Mucosa of descending colon (tissue), 3 donors: Measurements from ENCODE around the gene IFNG. TPM values are rescaled to one million over a fixed set of nuclear protein-coding genes. Genes with fewer than 3 reads are reported as not detected.

ENCODE experiments used
- ATAC-seq: fragments of 200-7000 bp; cut with Tn5 transposase; one replicate; pipeline ENCODE4 v1.9.1; 2020; ENCODE audit warnings: mild to moderate bottlenecking, moderate library complexity
- DNase-seq, 3 donors: peaks; one replicate each; pipeline ENCODE4 v3.0.0-alpha.2; 2020
- H3K36me3 ChIP-seq: fragments of 200-600 bp; one replicate; pipeline ENCODE4 v1.8.0; 2021; ENCODE audit warnings: low read depth, mild to moderate bottlenecking
- H3K4me1 ChIP-seq: fragments of 200-600 bp; one replicate; pipeline ENCODE4 v1.8.0; 2021; ENCODE audit warnings: low read depth, mild to moderate bottlenecking
- H3K4me3 ChIP-seq: fragments of 200-600 bp; one replicate; pipeline ENCODE4 v1.8.0; 2021; ENCODE audit warnings: mild to moderate bottlenecking
- H3K9me3 ChIP-seq: fragments of 200-600 bp; one replicate; pipeline ENCODE4 v1.8.0; 2021; ENCODE audit warnings: mild to moderate bottlenecking
- CTCF ChIP-seq: fragments of 200-600 bp; IDR thresholded peaks from one replicate; pipeline ENCODE4 v1.8.0; 2022; ENCODE audit warnings: antibody characterized with exemption, mild to moderate bottlenecking
- intact Hi-C, 2 donors: fragments of 100-400 bp; cut with DNase I in 1 of 2; cut with micrococcal nuclease in 1 of 2; formaldehyde crosslinking; loops; one replicate each; pipeline versions ENCODE4 v1.11.0 to v1.11.1; 2022; cut with DNase I, micrococcal nuclease
- total RNA-seq, 3 donors: library from RNA; stranded (reverse); fragmentation: NEBNext Ultra II Directional in 2 of 3; extraction: Animal tissue kit (Norgen Biotek cat#: 25700) in 2 of 3; gene quantifications; one replicate each; pipeline versions ENCODE4 v1.2.1 to v1.2.4, GENCODE V29; 2021 to 2023
- donor health status: DM: no; HTN: no; CAD: no; lungs with moderate emphysema.
- donor health status: DM: no; HTN: no; CAD: no.
- donor health status: DM: no; HTN: yes; CAD: no.

IFNG gene
- total RNA-seq, 3 donors from 2014 or later = not detected

- Histone ChIP-seq H3K4me1 (no peaks in the 10 kb centered on the region), H3K9me3 (no peaks in the 10 kb centered on the region), H3K36me3 (no peaks in the 10 kb centered on the region), H3K4me3 (no peak overlapping the region)
- DNase-seq (no peak), ATAC-seq (no peak)
- intact Hi-C loops = no loop called here
- no peak for TF ChIP-seq CTCF
Observed at GRCh38 chr12:68109001-68109400, 50.5 kb downstream of the IFNG start.

GRCh38 chr12:68106660-68107059 lies 52.9 kb downstream of the IFNG start:
- H3K36me3 ChIP-seq = no peaks in the 10 kb centered on the region
- TF ChIP-seq CTCF = no peak
- no peak for ATAC-seq
- H3K4me3 ChIP-seq = no peak overlapping the region
- intact Hi-C loops = no loop called here
- no peaks in the 10 kb centered on the region for H3K9me3 ChIP-seq
- peaks cover 4% of the 10 kb centered on the region for H3K4me1 ChIP-seq
- no peak for DNase-seq

- no peaks in the 10 kb centered on the region for H3K9me3 ChIP-seq
- no peaks in the 10 kb centered on the region for H3K36me3 ChIP-seq
- DNase-seq (no peak), ATAC-seq (no peak)
- intact Hi-C loops = no loop called here
- peaks cover 4% of the 10 kb centered on the region for H3K4me1 ChIP-seq
- no peak for TF ChIP-seq CTCF
- no peak overlapping the region for H3K4me3 ChIP-seq
Observed at GRCh38 chr12:68106160-68106559, 53.4 kb downstream of the IFNG start.

Other genes with a start within 250 kb of the IFNG start
- gene IFNG-AS1, start 170.3 kb downstream of the IFNG start, total RNA-seq = under 1 TPM in 2 of 3 donors, not detected in 1; 0.17 to 0.70 TPM
- gene IL26, start 66.1 kb upstream of the IFNG start, total RNA-seq = not detected
- not detected for gene IL22, start 93.9 kb upstream of the IFNG start, total RNA-seq
- 10 to 100 TPM in 2 of 3 donors, 1 to 10 TPM in 1; 7.1 to 70.9 (median 11.5) TPM for gene MDM1, start 172.6 kb upstream of the IFNG start, total RNA-seq